ENCODE measurements around the gene SPINK13.

The SPINK13 gene, protein sequence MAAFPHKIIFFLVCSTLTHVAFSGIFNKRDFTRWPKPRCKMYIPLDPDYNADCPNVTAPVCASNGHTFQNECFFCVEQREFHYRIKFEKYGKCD

GRCh38 chr5:148268566-148268965, at the start of gene SPINK13:
Gene SPINK13 (plus strand): TSS chr5:148268794. CDS start chr5:148270073, 1,279 bp downstream.
- Histone ChIP-seq H3K4me1 (ENCODE audit: control insufficient read depth in 2 of 2, insufficient read depth in 2 of 2, low read length in 2 of 2) (no peaks in the 10 kb centered on the region), H3K27me3 (ENCODE audit: control insufficient read depth in 2 of 2, insufficient read depth in 2 of 2, low read length in 2 of 2) (no peaks in the 10 kb centered on the region), H3K4me3 (ENCODE audit: low read length in 2 of 2) (no peak within 1 kb of the TSS), H3K36me3 (ENCODE audit: control insufficient read depth in 2 of 2, insufficient read depth in 2 of 2, low read length in 2 of 2) (no peaks in the 10 kb centered on the region), H3K9me3 (ENCODE audit: control insufficient read depth in 2 of 2, low read length in 2 of 2) (no peaks in the 10 kb centered on the region), H3K27ac (ENCODE audit: low read depth in 2 of 2, low read length in 2 of 2) (no peak within 1 kb of the TSS), H3K9ac (ENCODE audit: low read depth in 1 of 2, low read length in 2 of 2) (no peak within 1 kb of the TSS)

GRCh38 chr5:148221508-148221907, 47.1 kb upstream of the SPINK13 start:
- Histone ChIP-seq H3K4me3 (ENCODE audit: low read length in 2 of 2) (no peak overlapping the region), H3K27ac (ENCODE audit: low read depth in 2 of 2, low read length in 2 of 2) (no peak overlapping the region), H3K36me3 (ENCODE audit: control insufficient read depth in 2 of 2, insufficient read depth in 2 of 2, low read length in 2 of 2) (no peaks in the 10 kb centered on the region), H3K9me3 (ENCODE audit: control insufficient read depth in 2 of 2, low read length in 2 of 2) (no peaks in the 10 kb centered on the region), H3K9ac (ENCODE audit: low read depth in 1 of 2, low read length in 2 of 2) (no peak overlapping the region), H3K27me3 (ENCODE audit: control insufficient read depth in 2 of 2, insufficient read depth in 2 of 2, low read length in 2 of 2) (no peaks in the 10 kb centered on the region), H3K4me1 (ENCODE audit: control insufficient read depth in 2 of 2, insufficient read depth in 2 of 2, low read length in 2 of 2) (no peaks in the 10 kb centered on the region)

- Histone ChIP-seq H3K9me3 (ENCODE audit: control insufficient read depth in 2 of 2, low read length in 2 of 2) (no peaks in the 10 kb centered on the region), H3K9ac (ENCODE audit: low read depth in 1 of 2, low read length in 2 of 2) (no peak overlapping the region), H3K4me3 (ENCODE audit: low read length in 2 of 2) (no peak overlapping the region), H3K36me3 (ENCODE audit: control insufficient read depth in 2 of 2, insufficient read depth in 2 of 2, low read length in 2 of 2) (no peaks in the 10 kb centered on the region), H3K27me3 (ENCODE audit: control insufficient read depth in 2 of 2, insufficient read depth in 2 of 2, low read length in 2 of 2) (no peaks in the 10 kb centered on the region), H3K27ac (ENCODE audit: low read depth in 2 of 2, low read length in 2 of 2) (no peak overlapping the region), H3K4me1 (ENCODE audit: control insufficient read depth in 2 of 2, insufficient read depth in 2 of 2, low read length in 2 of 2) (no peaks in the 10 kb centered on the region)
These were observed 44.4 kb upstream of the SPINK13 start for GRCh38 chr5:148224117-148224742.

- no peak overlapping the region for H3K4me3 ChIP-seq (ENCODE audit: low read length in 2 of 2)
- no peaks in the 10 kb centered on the region for H3K36me3 ChIP-seq (ENCODE audit: control insufficient read depth in 2 of 2, insufficient read depth in 2 of 2, low read length in 2 of 2)
- no peak overlapping the region for H3K27ac ChIP-seq (ENCODE audit: low read depth in 2 of 2, low read length in 2 of 2)
- H3K9ac ChIP-seq (ENCODE audit: low read depth in 1 of 2, low read length in 2 of 2), result no peak overlapping the region
- no peaks in the 10 kb centered on the region for H3K9me3 ChIP-seq (ENCODE audit: control insufficient read depth in 2 of 2, low read length in 2 of 2)
- no peaks in the 10 kb centered on the region for H3K27me3 ChIP-seq (ENCODE audit: control insufficient read depth in 2 of 2, insufficient read depth in 2 of 2, low read length in 2 of 2)
- no peaks in the 10 kb centered on the region for H3K4me1 ChIP-seq (ENCODE audit: control insufficient read depth in 2 of 2, insufficient read depth in 2 of 2, low read length in 2 of 2)
These were observed 40.1 kb upstream of the SPINK13 start for GRCh38 chr5:148228392-148228984.

DNA sequence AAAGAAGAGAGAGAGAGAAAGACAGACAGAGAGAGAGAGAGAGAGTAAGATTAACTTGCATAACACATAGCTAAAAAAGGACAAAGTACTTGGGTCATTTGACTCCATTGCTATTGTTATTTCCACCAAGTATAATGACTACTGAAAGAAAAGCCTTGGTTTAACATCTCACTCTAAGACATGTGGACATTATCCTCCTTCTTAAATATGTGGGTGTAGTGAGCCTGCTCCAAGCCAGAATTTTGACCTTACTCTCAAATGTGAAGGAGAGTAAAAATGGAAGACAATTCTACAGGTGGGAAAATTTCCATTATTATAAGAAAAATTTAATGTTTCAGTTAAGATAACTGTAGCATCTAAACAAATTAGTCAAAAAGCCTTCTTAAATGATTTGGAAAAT, 38.8 kb upstream of the SPINK13 start:
- Histone ChIP-seq H3K9me3 (ENCODE audit: control insufficient read depth in 2 of 2, low read length in 2 of 2) (no peaks in the 10 kb centered on the region), H3K27ac (ENCODE audit: low read depth in 2 of 2, low read length in 2 of 2) (no peak overlapping the region), H3K27me3 (ENCODE audit: control insufficient read depth in 2 of 2, insufficient read depth in 2 of 2, low read length in 2 of 2) (no peaks in the 10 kb centered on the region), H3K9ac (ENCODE audit: low read depth in 1 of 2, low read length in 2 of 2) (no peak overlapping the region), H3K4me3 (ENCODE audit: low read length in 2 of 2) (no peak overlapping the region), H3K36me3 (ENCODE audit: control insufficient read depth in 2 of 2, insufficient read depth in 2 of 2, low read length in 2 of 2) (no peaks in the 10 kb centered on the region), H3K4me1 (ENCODE audit: control insufficient read depth in 2 of 2, insufficient read depth in 2 of 2, low read length in 2 of 2) (no peaks in the 10 kb centered on the region)

DNA sequence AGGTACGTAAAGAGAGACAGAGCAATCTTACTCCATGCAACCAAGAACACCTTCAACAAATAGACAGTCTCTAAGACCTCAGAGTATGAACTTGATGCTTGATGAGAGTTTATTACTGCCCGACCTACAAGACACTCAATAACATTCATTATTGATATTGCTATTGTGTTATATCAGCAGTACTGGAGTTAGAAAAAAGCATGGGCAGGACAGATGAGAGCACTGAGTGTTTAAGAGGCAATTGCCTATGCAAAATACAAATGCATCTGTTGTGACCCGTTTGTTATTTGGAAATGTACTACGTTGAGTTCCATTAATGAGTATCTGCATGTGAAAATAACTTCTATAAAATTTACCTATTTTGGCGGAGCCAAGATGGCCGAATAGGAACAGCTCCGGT, 38.4 kb upstream of the SPINK13 start:
- Histone ChIP-seq H3K36me3 (ENCODE audit: control insufficient read depth in 2 of 2, insufficient read depth in 2 of 2, low read length in 2 of 2) (no peaks in the 10 kb centered on the region), H3K9ac (ENCODE audit: low read depth in 1 of 2, low read length in 2 of 2) (no peak overlapping the region), H3K27me3 (ENCODE audit: control insufficient read depth in 2 of 2, insufficient read depth in 2 of 2, low read length in 2 of 2) (no peaks in the 10 kb centered on the region), H3K27ac (ENCODE audit: low read depth in 2 of 2, low read length in 2 of 2) (no peak overlapping the region), H3K4me1 (ENCODE audit: control insufficient read depth in 2 of 2, insufficient read depth in 2 of 2, low read length in 2 of 2) (no peaks in the 10 kb centered on the region), H3K4me3 (ENCODE audit: low read length in 2 of 2) (no peak overlapping the region), H3K9me3 (ENCODE audit: control insufficient read depth in 2 of 2, low read length in 2 of 2) (no peaks in the 10 kb centered on the region)

GRCh38 chr5:148237785-148238417, 30.7 kb upstream of the SPINK13 start:
- H3K36me3 ChIP-seq (ENCODE audit: control insufficient read depth in 2 of 2, insufficient read depth in 2 of 2, low read length in 2 of 2), result no peaks in the 10 kb centered on the region
- no peaks in the 10 kb centered on the region for H3K27me3 ChIP-seq (ENCODE audit: control insufficient read depth in 2 of 2, insufficient read depth in 2 of 2, low read length in 2 of 2)
- no peak overlapping the region for H3K9ac ChIP-seq (ENCODE audit: low read depth in 1 of 2, low read length in 2 of 2)
- no peaks in the 10 kb centered on the region for H3K9me3 ChIP-seq (ENCODE audit: control insufficient read depth in 2 of 2, low read length in 2 of 2)
- no peak overlapping the region for H3K4me3 ChIP-seq (ENCODE audit: low read length in 2 of 2)
- H3K4me1 ChIP-seq (ENCODE audit: control insufficient read depth in 2 of 2, insufficient read depth in 2 of 2, low read length in 2 of 2), result no peaks in the 10 kb centered on the region
- no peak overlapping the region for H3K27ac ChIP-seq (ENCODE audit: low read depth in 2 of 2, low read length in 2 of 2)

DNA sequence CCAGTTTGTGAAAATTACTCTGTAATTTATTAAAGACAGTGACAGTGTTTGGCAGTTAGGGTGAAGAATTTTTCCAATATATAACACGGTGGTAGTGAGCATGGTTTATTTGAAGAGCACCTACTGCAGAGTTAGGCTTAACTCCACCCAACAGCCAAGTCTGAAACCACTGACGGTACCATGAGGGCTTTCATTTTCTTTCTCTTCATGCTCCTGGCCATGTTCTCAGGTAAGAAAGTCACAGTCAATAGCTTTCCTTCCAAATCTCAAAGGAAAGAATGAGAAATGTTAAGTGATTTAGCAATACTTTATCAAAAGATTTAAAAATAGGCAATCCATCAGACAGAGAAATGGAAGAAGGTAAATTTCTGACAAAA, 30.2 kb upstream of the SPINK13 start, which contains the start of gene MARCOL:
Gene MARCOL (plus strand): TSS at position 108 of the 377 bp plus-strand sequence. CDS start 73 bp downstream, at position 181.
- Histone ChIP-seq H3K4me1 (ENCODE audit: control insufficient read depth in 2 of 2, insufficient read depth in 2 of 2, low read length in 2 of 2) (no peaks in the 10 kb centered on the region), H3K36me3 (ENCODE audit: control insufficient read depth in 2 of 2, insufficient read depth in 2 of 2, low read length in 2 of 2) (no peaks in the 10 kb centered on the region), H3K4me3 (ENCODE audit: low read length in 2 of 2) (no peak within 1 kb of the TSS), H3K9me3 (ENCODE audit: control insufficient read depth in 2 of 2, low read length in 2 of 2) (no peaks in the 10 kb centered on the region), H3K27me3 (ENCODE audit: control insufficient read depth in 2 of 2, insufficient read depth in 2 of 2, low read length in 2 of 2) (no peaks in the 10 kb centered on the region), H3K27ac (ENCODE audit: low read depth in 2 of 2, low read length in 2 of 2) (no peak within 1 kb of the TSS), H3K9ac (ENCODE audit: low read depth in 1 of 2, low read length in 2 of 2) (no peak within 1 kb of the TSS)

- Histone ChIP-seq H3K36me3 (ENCODE audit: control insufficient read depth in 2 of 2, insufficient read depth in 2 of 2, low read length in 2 of 2) (no peaks in the 10 kb centered on the region), H3K27me3 (ENCODE audit: control insufficient read depth in 2 of 2, insufficient read depth in 2 of 2, low read length in 2 of 2) (no peaks in the 10 kb centered on the region), H3K9ac (ENCODE audit: low read depth in 1 of 2, low read length in 2 of 2) (no peak overlapping the region), H3K4me3 (ENCODE audit: low read length in 2 of 2) (no peak overlapping the region), H3K9me3 (ENCODE audit: control insufficient read depth in 2 of 2, low read length in 2 of 2) (no peaks in the 10 kb centered on the region), H3K27ac (ENCODE audit: low read depth in 2 of 2, low read length in 2 of 2) (no peak overlapping the region), H3K4me1 (ENCODE audit: control insufficient read depth in 2 of 2, insufficient read depth in 2 of 2, low read length in 2 of 2) (no peaks in the 10 kb centered on the region)
These were observed 19.7 kb upstream of the SPINK13 start for GRCh38 chr5:148248894-148249293.

DNA sequence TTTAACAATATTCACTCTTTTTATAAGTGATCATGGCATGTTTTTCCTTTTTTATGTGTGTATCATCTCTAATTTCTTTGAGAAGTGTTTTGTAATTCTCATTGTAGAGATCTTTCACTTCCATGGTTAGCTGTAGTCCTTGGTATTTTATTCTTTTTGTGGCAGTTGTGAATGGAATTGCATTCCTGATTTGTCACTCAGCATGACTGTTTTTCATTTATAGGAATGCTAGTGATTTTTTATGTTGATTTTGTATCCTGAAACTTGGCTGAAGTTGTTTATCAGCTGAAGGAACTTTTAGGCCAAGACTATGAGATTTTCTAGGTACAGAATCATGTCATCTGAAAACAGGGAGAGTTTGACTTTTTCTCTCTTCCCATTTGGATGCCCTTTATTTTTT, 13.1 kb upstream of the SPINK13 start:
- Histone ChIP-seq H3K27ac (ENCODE audit: low read depth in 2 of 2, low read length in 2 of 2) (no peak overlapping the region), H3K4me1 (ENCODE audit: control insufficient read depth in 2 of 2, insufficient read depth in 2 of 2, low read length in 2 of 2) (no peaks in the 10 kb centered on the region), H3K4me3 (ENCODE audit: low read length in 2 of 2) (no peak overlapping the region), H3K36me3 (ENCODE audit: control insufficient read depth in 2 of 2, insufficient read depth in 2 of 2, low read length in 2 of 2) (no peaks in the 10 kb centered on the region), H3K9ac (ENCODE audit: low read depth in 1 of 2, low read length in 2 of 2) (no peak overlapping the region), H3K9me3 (ENCODE audit: control insufficient read depth in 2 of 2, low read length in 2 of 2) (no peaks in the 10 kb centered on the region), H3K27me3 (ENCODE audit: control insufficient read depth in 2 of 2, insufficient read depth in 2 of 2, low read length in 2 of 2) (no peaks in the 10 kb centered on the region)

Data from mucosa of rectum (tissue), 2 donors.